Measurements from ENCODE around the gene METTL4.

DNA sequence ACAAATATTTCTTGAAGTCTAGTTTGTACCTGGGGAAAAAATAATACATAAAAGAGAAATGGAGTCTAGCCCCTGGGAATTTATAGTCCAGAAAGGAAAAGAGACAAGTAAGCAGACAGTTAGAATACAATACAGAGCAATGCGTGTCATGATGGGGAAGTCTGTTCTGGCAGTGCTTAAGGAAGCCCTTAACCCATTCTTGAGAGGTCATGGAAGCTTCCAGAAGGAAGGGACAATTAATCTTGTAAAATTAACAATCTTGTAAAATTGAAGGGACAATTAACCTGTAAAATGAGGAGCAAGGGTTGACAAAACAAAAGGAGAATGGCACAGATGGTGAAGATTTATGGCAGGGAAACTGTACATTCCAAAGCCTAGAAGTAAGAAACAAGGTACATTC, 66.7 kb downstream of the METTL4 start:
- TF ChIP-seq, protein P1, sequence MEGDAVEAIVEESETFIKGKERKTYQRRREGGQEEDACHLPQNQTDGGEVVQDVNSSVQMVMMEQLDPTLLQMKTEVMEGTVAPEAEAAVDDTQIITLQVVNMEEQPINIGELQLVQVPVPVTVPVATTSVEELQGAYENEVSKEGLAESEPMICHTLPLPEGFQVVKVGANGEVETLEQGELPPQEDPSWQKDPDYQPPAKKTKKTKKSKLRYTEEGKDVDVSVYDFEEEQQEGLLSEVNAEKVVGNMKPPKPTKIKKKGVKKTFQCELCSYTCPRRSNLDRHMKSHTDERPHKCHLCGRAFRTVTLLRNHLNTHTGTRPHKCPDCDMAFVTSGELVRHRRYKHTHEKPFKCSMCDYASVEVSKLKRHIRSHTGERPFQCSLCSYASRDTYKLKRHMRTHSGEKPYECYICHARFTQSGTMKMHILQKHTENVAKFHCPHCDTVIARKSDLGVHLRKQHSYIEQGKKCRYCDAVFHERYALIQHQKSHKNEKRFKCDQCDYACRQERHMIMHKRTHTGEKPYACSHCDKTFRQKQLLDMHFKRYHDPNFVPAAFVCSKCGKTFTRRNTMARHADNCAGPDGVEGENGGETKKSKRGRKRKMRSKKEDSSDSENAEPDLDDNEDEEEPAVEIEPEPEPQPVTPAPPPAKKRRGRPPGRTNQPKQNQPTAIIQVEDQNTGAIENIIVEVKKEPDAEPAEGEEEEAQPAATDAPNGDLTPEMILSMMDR (conservative IDR thresholded peaks at IDR 0.05), result no peak
- TF ChIP-seq EZH2 (IDR thresholded peaks at IDR 0.05; ENCODE audit: low read depth), result no peak

All from PC-9 (cell line).